HPDE6-E6E7 (cell line): ENCODE measurements around the gene PLA2G4D.
"Not testable (repeated sequence)": the region's sequence is repeated elsewhere in the genome, so short reads cannot be mapped to it uniquely, and the experiment has no call there.

ENCODE experiments used
- DNase-seq: peaks from one replicate; pipeline ENCODE4 v3.0.0; 2011; ENCODE audit warnings: missing footprints; ENCODE audit errors: extremely low spot score

The PLA2G4D gene

DNA sequence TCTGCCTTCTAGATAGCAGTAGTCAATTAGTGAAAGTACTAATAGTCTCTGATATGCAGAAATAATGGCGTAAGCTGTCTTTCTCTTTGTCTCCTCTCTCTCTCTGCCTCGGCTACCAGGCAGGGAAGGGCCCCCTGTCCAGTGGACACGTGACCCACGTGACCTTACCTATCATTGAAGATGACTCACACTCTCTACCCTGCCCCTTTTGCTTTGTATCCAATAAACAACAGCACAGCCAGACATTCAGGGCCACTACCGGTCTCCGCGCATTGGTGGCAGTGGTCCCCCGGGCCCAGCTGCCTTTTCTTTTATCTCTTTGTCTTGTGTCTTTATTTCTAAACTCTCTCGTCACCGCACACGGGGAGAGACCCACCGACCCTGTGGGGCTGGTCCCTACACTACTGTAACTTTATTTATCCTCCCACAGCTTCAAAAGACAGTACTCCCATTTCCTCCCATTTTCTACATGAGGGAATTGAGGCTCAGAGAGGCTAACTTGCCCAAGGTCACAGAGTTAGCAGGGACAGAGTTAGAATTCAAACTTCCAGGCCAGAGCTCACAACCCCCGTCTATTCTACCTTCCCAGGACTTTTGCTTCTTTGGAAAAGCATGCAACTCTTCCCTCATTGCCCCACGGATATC lies 2.5 kb downstream of the PLA2G4D start:
- not testable (repeated sequence) for DNase-seq

DNA sequence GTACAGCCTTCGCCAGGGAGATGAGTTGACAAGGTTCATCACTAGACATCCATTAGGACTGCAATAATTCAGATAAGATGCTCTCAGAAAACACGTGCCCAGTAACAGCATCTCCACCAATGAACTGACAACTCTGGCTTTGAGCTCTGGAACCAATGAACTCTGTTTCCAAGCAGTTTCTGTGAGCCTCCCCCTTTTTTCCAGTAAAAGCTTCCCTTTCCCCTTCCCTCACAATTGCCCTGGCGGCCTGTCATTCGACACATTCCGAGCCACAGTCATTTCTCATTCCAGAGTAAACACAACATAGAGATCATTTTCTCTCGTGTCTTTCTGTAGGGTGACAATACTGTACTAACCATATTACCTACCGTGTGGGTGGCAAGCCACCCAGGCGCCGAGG lies 3.6 kb downstream of the PLA2G4D start:
- DNase-seq, result no peak

DNA sequence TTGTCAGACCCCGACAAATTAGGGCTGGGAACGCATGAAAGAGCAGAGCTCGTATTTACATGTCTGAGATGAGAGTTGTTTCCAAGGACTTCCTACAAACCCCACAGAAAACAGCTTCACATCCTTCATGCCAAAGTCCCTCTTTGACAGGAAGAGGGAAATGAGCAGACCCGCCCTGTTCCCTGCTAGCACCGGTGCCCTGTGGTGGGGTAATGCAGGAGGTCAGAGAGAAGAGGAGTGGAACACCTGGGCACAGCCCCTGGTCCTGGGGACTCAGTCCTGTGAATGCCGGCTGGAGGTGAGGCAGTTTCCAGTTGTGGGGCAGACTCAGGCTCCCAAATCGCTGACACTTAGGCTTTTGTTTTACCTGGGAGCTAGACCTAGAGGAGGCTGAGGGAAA lies 4.0 kb downstream of the PLA2G4D start:
- DNase-seq, result no peak

DNA sequence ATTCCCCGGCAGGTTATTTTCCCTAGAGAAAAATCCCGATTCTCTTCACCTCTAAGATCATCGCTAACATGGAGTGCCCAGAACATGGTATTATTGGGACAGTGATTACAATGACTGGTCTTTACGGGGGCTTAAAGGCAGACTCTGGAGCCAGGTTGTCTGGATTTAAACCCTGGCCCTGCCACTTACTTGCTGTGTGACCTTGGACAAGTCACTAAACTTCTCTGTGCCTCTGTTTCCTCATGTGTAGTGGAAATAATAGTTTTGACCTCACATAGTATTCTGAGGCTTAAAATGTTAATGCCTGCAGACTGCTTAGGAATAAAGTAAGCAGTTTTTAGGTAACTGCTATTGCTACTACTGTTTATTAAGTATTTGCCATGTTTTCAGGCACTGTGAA lies 4.4 kb downstream of the PLA2G4D start:
- DNase-seq, result no peak

DNA sequence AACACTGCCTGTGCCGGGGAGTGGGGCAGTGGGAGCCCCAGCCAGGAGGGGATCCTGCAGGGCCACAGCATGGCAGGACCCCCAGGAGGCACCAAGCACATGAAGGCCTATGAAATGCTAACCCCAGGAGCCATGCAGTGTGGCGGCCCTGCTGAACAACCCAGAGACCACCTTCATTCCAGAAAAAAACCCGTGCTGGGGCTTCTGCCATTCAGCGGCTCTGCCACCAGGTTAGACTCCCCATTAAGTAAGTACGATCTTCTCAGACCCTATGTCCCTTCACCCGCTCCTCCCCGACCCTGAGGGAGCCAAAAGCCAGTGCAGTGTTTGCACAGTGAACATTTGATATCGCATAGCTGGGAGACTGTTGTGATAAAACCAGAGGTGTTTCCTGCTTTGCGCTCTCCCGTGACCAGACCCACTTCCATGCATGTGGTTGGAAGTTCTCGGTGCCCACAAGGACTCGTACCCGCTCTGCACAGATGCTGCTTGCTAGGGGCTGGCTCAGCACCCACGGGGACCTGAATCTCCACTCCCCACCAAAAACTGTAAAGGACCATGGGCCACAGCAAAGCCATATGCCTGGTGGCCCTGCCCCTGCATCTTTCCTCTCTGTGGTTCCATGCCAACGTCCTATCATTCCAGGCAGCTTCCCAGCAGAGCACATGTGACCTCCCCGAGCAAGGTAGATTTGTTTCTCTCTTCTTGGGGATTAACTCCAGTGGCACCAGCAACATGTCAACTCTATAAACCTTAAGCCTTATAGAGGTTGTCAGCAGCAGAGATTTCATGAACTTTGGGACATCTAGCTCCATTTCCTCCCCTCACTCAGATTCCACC lies 5.3 kb downstream of the PLA2G4D start:
- no peak for DNase-seq

DNA sequence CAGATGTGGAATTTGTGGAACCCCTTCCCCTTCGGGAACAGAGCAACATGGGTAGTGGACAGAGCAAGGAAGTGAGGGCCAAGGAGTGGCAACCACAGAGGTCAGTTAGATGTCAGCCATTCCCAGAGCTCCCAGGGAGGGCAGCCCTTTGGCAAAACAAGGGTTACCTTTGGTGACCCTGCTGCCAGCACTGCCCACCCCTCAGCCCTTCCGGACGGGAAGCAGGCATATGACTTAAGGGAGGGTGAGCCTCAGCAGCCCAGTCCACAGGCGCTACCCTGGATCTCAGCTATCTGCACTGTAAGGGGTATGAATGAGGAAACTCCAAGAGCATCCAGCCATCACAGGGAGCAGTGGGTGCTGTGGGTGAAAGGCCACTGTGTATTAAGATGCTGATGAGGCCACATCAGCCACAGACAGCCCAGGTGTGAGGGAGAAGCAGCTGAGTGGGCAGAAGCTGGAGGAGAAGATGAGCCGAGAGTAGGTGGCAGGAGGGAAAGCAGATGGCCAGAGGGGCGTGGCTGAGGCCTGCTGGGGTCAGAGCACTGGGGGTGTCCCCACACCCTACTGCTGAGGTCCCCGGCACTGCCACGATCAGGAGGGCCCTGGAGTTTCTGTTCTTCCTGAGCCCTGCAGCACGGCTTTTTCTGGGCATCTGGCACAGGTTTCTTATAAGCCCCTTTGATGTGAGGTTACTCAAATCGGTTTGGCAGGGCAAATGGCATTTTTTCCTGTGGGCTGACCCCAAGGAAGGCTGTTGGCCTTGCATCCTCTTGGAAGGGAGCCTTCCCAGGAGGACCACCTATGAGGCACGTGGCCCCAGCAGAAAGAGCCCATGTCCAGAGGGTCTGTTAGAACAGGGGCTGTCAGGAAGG lies 6.2 kb downstream of the PLA2G4D start:
- no peak for DNase-seq

DNA sequence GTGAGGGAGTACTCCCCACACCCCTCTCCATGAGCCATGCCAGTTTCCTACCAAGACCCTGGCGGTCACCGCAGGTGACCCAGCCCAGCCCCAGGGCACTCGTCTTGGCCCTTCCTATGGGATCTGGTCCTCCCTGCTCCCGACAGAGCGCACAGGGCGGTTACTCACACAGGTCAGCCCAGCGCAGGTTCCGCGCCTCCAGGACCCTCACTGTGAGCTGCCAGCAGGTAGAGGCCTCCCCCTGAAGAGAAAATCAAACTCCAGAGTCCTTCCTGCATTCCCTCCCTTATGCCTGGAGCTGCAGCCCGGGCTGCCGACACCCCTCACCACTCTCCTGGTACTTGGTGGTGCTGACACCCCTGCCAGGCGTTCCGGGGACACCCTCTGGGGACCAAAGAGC lies 6.9 kb downstream of the PLA2G4D start:
- no peak for DNase-seq

DNA sequence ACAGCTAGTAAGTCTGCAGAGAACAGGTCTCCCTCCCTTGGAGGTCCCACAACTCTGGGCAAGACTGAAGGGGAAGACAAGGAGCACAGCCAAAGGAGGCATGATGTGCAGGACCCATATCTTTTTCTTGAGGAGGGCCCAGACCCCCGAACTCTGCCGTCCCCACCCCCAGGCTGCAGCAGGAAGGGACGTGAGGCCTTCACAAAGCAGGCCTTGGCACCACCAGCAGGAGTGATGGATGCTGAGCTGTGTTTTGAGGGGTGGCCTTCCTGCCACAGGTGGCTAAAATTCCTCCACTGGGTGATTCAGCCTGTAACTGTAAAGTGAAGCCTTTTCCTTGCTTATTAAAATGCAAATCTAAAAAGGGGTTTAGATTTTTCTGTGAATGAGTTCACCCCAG lies 8.6 kb downstream of the PLA2G4D start:
- DNase-seq, result no peak

DNA sequence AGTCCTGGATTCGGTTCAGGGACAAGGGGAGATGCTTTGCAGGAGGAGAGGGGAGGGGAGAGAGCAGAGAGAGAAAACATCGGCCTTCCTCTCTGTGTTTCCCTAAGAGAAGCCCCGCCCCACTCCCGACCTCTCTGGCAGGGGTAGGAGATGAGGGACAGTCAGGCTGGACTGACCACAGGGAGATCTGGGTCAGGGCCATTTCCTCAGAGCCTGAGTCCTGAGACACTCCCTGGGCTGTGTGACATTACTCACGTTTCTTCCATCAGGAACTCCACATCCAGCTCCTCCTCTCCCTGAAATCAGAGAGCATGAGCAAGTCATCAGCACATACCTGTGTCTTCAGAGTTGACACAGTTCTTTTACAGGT lies 9.1 kb downstream of the PLA2G4D start:
- DNase-seq, result no peak

DNA sequence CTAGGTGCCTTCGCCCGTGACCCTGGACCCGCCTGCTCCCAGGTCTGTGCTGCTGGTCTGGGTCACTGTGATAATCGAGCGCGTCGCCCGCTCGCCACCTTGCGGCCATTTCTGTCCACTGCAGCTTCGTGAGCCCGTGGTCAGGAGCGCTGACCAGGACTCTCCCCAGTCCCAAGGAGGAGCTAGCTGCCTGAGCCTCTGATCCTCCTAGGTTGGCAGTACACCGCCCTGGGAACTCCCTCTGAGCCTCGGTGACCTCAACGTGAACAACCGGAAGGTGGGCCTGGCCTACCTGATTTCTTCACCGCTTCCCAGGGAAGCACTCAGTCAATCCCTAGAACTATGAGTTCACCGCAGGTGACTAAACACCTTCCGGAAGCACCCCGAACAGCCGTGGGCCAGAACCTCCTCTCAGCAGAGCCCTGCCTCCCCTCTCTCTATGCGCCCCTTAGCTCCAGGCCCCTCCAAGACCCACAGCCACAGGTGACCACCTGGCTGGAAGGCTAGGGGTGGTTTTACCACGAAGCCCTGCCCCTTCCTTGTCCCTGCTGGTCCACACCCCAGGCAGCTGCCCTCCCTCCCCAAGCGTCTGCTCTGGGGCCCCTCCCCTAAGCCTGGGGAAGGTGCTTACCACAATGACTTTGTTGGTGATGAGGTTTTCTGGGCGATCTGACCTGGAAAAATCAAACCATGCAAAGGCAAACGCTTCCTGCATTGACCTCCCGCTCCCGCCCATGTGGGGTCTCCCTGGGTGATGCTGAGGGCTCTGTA lies 9.7 kb downstream of the PLA2G4D start:
- peak; percentile 90 for DNase-seq

DNA sequence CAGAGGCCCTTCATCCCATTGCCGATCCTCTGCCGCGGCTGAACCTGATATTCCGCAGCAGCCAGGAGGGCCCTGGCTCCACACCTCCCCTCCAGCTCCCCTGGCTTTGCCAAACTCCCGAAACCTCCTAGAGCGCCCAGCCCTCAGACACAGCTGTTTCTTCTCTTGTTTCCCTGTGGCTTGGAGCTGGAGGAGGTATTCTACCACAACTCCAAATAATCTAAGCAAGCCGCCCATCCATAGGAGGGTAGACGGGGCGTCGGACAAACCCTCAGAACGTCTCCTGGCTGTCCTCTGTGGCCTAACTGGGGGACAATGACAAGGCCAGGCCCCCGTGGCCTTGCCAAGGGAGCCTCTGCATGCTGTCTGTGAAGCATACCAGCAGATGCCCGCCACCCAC lies 10.4 kb downstream of the PLA2G4D start:
- DNase-seq, result no peak

DNA sequence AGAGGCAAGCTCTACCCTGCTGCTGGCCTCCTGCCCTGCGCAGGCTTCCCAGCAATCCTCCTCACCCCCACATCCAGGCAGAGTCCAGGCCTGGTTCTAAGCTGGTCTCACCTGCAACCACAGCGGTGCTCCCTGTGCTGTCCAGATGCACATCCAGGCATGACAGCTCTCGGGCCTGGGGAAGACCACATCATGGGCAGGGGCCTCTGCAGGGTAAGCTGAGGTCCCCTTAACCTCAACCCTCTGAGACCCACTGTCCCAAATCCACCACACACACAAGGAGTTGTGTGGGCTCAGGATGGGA lies 10.8 kb downstream of the PLA2G4D start:
- no peak for DNase-seq

DNA sequence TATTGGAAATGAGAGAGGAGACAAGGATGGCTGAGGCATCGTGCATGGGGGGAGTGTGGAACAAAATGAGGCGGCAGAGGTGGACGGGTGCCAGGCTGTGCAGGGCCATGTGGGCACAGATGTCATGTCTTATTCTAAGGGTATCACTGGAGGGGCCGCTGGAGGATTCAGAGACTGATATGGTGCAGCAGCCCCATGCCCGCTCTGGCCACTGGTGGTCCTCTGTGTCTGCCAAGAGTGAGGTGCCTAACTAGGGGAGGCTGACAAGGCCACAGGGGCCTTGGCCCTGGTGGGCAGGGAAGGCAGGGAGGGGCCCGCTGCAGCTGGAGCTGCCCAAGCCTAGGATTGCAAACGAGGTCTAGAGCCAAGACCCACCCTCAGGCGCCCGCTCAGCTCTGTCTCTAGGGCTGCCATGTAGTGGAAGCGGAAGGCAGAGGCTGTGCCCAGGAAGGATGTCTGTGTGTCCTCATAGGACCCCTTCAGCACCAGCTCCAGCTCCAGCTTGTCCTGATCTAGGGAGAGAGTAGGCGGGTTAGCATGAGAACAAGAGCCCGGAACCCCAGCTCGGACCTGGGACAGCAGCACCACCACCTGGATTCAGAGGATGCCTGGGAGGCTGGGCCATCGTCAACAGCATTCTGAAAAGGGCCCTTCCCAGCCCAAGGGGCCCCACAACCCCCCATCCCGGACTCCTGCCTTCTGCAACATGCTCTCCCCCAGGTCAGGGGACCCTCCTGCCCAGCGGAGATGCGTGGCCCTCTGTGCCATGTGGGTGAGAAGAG lies 11.3 kb downstream of the PLA2G4D start:
- no peak for DNase-seq

DNA sequence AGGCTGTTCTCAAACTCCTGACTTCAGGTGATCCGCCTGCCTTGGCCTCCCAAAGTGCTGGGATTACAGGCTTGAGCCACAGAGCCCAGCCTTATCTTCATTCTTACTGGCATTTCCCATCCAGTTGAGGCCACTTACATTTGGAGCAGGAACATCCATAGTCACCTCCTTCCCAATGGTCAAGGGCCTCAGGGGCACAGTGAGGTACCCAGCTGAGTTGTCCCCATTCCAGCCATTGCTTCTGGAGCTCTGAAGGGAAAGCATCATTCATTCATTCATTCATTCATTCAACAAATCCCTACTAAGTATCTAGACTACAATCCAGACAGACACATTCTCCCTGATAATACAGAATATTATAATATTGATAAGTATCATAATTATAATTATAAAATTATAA lies 12.2 kb downstream of the PLA2G4D start:
- DNase-seq, result no peak

DNA sequence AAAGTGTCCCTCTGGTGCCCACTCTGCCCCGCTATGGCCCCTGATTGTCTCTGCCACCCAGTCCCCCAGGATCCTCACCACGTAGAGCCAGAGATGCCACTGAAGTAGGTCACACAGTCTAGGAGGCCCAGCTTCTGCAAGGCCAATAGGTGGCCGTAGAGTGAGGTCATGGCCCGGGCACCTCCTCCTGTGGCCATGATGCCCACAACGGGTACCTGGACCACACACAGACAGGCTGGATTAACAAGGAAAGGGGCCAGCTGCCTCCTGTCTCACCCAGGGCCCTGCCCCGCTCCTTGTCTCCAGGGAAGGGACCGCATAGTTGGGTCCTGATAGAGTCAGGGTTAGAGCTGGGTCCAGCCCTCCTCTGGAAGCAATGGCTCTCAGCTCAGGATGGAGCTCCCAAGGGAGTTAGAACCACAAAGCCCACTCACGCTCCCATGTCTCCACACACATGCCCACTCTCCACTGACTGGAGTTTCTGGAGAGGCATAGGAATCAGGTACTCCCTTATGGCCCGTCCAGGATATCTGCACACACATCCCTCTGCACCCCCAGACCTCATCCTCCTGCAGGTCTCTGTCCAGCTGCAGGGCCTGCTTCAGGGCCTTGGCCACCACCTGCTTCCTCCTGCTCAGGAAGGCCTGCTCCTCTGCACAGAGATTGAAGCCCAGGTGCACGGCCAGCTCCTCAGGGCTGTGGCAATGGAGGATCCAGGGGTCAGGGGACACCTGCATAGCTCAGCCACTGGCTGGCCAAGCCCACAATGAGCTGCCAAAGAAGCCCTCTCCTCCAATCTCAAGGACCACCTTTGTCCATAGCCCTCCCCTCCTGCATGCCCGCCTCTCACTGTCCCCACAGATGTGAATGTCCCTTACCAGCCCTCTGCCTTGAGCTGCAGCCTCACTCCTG lies 13.2 kb downstream of the PLA2G4D start:
- no peak for DNase-seq

DNA sequence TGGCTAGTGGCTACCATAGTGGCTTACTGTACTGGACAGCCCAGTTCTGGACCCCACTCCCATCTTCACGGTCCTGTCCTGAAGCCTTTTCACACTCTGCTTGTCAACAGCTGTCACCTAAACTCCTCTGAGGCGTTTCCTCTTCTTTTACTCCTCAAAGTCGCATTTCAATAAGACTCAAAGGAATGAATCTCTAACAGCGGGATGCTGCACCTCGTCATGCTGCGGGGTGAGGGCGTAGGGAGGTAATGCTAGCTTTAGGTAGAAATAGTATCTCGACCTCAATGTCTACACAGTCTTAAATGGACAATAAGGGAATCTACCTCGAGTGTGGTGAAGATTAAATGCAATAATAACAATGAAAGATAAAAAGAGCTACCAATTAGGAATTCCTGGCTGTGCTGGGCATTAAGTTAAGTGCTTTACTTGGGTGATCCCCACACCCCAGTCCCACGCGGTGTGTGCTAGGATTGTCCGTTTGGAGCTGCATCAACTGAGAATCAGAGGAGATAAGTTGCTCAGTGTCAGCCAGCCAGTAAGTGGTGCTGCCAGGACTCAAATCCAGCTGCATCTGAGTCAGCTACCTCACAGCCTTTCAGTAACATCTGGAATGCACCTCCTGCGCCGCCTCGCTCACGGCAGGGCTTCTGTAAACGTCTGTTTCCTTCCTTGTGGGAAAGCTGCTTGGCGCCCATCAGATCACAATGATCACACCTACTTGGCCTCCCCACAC lies 14.0 kb downstream of the PLA2G4D start:
- no peak for DNase-seq

DNA sequence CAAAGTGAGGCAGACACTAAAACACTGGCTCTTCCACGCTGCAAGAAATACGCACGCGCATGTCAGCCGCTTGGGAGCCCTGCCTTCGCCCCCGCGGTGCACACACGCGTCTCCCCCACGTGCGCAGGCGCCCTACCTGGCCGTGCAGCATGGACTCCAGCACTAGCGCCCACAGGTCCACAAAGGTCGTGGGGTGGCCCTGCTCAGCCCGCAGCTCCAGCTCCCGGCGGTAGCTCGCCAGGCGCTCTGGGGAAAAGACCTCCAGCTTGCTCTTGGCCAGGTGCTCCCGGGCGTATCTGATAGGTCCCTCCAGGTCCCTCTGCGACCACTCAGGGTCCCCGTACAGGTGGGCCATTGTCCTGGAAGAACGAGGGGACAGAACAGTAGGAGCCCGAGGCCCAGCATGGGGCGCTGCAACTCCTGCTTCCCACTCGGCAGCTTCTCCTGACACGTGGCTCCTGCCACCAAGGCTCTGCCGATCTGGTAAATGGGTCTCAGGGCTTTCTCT lies 14.9 kb downstream of the PLA2G4D start:
- no peak for DNase-seq

DNA sequence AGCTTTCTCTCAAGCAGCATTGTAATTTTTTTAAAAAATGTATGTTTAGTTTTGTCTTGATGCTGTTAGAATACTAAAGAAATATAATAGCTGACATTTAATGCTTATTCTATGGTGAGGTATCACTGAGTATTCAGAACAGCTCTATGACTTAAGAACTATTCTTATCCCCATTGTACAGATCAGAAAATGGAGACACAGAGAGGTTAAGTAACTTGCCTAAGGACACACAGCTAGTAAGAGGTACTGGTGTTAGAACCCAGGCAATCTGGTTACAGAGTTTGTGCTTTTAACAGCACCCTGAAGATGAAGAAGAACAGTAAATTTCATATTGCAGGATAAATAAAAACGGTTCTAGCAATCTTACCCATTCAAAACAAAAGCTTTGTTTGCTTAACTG lies 15.5 kb downstream of the PLA2G4D start:
- DNase-seq, result no peak

DNA sequence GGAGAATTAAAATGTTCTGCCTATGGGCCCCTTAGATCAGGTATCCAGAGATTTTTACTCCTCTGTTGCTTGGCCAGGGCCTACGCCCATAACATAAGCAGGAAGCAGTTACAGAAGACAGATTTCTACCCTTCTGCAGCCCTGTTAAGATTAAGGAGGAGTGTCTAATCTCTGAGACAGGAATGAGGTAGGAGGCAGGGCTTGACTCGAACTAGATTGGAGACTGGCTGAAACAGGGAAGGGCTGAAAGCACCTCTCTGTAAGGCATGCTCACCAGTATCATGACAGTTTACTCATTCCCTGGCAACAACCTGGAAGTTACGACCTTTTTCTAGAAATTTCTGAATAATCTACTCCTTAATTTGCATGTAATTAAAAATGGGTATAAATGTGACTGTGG lies 16.7 kb downstream of the PLA2G4D start:
- no peak for DNase-seq
